ENCODE data around the gene IFNLR1.

Gene IFNLR1

DNA sequence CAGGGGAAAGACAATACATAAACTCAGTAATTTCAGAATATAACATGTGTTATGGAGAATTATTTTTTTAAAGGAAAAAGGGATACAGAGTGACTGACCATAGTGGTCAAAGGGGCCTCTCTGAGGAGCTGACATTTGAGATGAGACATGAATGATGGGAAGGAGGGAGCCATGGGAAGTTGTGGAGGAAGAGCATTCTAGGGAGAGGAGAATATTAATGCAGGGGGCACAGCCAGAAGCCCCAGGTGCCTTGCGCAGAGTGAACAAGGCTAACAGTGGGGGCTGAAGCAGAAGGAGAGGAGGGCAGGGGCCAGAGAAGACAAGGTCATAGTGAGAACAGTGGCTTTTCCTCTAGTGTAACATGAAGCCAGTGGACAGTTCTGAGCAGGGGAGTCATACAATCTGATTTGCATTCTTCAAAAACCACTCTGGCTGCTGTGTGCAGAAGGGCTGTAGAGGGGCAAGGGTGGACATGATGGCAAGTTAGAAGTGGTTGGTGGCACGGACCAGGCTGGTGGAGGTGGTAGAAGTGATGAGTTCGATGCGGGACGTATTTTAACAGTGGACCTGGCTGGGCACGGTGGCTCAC, 28.2 kb upstream of the IFNLR1 start:
- TF ChIP-seq GATA2 (IDR thresholded peaks at IDR 0.05; ENCODE audit: low read depth, low read length), result no peak
- TF ChIP-seq GATA3 (IDR thresholded peaks at IDR 0.05; ENCODE audit: low read depth, low read length), result no peak

DNA sequence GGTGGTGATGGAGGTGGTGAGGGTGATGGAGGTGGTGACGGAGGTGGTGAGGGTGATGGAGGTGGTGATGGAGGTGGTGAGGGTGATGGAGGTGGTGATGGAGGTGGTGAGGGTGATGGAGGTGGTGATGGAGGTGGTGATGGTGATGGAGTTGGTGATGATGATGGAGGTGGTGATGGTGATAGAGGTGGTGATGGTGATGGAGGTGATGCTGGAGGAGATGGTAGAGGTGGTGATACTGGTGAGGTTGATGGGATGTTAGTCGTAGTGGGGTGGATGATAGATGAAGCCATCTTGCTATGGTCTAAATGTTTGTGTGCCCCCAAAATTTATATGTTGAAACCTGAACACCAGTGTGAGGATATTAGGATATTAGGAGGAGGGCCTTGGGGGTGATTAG, 25.3 kb upstream of the IFNLR1 start:
- TF ChIP-seq GATA3 (IDR thresholded peaks at IDR 0.05; ENCODE audit: low read depth, low read length) (no peak), GATA2 (IDR thresholded peaks at IDR 0.05; ENCODE audit: low read depth, low read length) (no peak)

DNA sequence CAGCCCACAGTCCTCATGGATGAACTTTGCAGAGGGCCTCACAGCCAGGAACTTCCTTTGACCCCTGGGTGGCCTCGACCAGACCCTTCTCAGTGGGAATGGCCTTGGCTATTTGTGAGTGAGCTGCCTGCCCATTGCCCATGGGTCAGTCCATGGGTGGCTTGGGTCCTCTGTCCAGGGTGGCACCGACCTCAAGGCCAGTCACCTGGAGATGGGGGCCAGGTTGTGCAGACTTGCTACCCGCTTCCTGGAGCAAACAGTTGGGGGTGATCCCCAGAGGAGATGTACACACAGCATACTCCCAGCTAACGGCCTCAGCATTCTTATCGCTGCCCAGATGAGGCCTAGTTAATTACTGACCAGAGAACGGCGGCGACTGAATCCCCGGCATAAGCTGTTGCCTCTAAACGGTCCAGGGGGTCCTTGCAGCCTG, 23.1 kb upstream of the IFNLR1 start:
- TF ChIP-seq GATA3 (IDR thresholded peaks at IDR 0.05; ENCODE audit: low read depth, low read length) (no peak), GATA2 (IDR thresholded peaks at IDR 0.05; ENCODE audit: low read depth, low read length) (no peak)

DNA sequence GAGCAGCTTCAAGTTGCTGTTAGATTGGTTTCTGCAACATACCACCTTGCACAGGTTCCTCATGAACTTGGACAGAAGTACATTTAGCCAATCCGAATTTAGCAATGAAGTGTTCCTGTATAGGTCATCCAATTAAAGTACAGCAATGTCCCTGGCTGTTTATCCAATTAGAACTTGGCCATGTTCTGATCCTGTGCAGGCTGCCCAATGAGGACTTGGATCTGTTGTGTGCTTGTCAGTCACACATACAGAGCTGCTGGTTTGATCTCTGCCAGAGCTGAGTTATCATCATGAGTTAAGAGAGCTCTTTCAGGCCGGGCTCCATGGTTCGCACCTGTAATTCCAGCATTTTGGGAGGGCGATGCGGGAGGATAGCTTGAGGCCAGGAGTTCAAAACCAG, 22.0 kb upstream of the IFNLR1 start:
- TF ChIP-seq GATA3 (IDR thresholded peaks at IDR 0.05; ENCODE audit: low read depth, low read length) (no peak), GATA2 (IDR thresholded peaks at IDR 0.05; ENCODE audit: low read depth, low read length) (no peak)

- no peak for TF ChIP-seq GATA3 (IDR thresholded peaks at IDR 0.05; ENCODE audit: low read depth, low read length)
Observed at GRCh38 chr1:24207709-24208108, 20.6 kb upstream of the IFNLR1 start.

- TF ChIP-seq GATA3 (IDR thresholded peaks at IDR 0.05; ENCODE audit: low read depth, low read length) (no peak), GATA2 (IDR thresholded peaks at IDR 0.05; ENCODE audit: low read depth, low read length) (no peak)
Observed at GRCh38 chr1:24206516-24207394, 19.7 kb upstream of the IFNLR1 start.

DNA sequence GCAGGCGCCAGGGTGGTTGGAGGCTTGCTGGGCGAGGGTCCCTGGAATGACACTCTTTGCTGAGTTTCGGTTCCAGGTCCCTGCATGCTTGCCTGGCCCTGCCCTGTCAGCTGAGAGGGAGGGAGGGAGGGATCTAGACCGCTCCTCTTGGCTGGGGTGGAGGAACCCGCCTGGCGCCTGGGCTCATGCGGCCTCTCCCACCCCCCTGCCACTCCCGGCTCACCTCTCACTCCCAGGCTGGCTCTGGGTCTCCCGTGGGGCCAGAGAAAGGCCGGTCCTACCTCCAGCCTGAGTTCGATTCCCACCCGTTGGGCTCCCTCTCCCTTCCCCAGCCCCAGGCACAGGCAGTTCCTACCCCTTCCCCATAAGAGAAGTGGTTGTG, 19.0 kb upstream of the IFNLR1 start:
- TF ChIP-seq GATA2 (IDR thresholded peaks at IDR 0.05; ENCODE audit: low read depth, low read length) (no peak), GATA3 (IDR thresholded peaks at IDR 0.05; ENCODE audit: low read depth, low read length) (no peak)

DNA sequence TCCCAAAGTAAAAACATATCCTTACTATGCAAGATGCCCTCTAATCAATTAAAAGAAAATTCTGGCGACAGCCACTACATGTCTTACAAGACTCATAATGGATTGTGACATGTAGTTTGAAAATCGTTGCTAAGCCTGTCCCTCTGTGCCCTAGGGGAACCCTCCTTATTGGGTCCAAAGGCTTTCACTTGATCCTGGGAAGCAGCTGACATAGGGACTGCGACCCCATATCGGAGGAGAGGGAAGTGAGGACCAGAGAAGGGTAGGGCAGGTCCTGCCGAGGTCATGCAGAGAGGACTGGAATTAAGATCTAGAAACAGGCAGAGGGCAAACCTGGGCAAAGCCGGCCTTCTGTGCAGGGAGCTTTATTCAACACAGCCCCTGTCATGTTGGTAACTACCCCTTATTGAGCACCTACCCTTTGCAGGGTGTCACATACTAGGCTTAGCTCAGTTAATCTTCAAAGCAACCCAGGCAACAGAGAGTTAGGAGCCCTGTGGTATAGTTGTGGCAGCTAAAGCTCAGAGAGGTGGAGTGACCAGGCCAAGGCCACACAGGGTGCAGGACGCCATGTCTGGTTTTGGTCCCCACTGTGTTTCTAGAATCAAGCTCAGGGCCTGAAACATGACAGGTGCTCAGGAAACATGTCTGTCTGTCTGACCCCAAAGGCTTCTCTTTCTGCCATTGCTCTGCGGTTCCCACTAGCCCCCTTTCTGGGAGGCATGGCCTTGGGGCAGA, 18.4 kb upstream of the IFNLR1 start:
- TF ChIP-seq GATA2 (IDR thresholded peaks at IDR 0.05; ENCODE audit: low read depth, low read length), result no peak
- no peak for TF ChIP-seq GATA3 (IDR thresholded peaks at IDR 0.05; ENCODE audit: low read depth, low read length)

DNA sequence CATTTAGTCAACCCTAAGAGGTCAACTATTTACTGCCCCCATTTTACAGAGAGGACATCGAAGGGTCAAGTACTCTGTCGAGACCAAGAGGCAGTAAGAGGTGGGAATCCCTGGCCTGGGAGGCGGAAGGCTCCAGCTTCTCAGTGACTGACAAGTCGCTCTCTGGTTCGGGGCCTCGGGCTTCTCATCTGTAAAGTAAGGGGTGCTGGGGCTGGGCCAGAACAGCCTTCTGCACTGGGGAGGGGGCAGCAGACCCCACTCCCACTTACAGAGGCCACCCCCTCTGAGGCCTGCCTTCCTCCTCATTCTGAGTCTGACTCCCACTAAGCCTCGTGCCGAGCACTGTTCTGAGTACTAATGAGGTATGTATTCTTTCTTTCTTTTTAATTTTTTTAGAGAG, 17.0 kb upstream of the IFNLR1 start:
- TF ChIP-seq GATA3 (IDR thresholded peaks at IDR 0.05; ENCODE audit: low read depth, low read length) (no peak), GATA2 (IDR thresholded peaks at IDR 0.05; ENCODE audit: low read depth, low read length) (no peak)

DNA sequence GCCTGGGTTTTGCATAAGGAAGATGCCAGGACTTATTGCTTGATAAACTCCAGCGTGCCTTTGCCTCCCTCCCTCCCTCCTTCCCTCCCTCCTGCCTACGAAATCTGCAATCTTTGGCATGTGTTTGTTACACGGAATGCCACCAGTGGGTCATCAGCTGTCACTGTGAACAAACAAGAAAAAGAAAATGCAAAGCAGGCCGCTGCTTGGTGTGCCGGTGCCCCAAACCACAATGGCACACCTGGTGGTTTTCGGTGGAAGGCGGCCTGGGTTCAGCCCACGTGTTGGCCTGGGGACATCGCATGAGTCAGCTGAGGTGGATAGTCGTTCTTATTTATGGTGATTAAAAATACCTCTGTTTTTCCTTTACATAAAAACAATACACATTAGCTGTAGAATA, 16.3 kb upstream of the IFNLR1 start:
- no peak for TF ChIP-seq GATA3 (IDR thresholded peaks at IDR 0.05; ENCODE audit: low read depth, low read length)
- no peak for TF ChIP-seq GATA2 (IDR thresholded peaks at IDR 0.05; ENCODE audit: low read depth, low read length)

DNA sequence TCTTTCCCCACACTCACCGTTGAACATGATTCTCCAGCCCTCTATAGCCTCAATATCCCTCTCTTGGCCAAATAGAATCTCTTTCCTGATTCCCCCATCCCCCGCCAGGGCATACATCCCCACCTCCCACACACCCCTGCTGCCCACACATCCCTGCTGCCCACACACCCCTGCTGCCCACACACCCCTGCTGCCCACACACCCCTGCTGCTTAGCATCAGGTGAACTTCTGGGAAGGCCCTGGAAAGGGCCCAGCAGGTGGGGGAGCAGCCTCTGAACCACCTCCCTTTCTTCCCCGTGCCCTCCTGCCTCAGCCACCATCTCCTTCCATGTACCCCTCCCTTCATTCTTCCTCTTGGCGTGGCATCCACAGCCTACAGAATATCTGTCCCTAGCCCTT, 15.9 kb upstream of the IFNLR1 start:
- TF ChIP-seq GATA2 (IDR thresholded peaks at IDR 0.05; ENCODE audit: low read depth, low read length) (no peak), GATA3 (IDR thresholded peaks at IDR 0.05; ENCODE audit: low read depth, low read length) (no peak)

GRCh38 chr1:24202556-24202955, 15.5 kb upstream of the IFNLR1 start:
- TF ChIP-seq GATA2 (IDR thresholded peaks at IDR 0.05; ENCODE audit: low read depth, low read length) (no peak), GATA3 (IDR thresholded peaks at IDR 0.05; ENCODE audit: low read depth, low read length) (no peak)

GRCh38 chr1:24201941-24202440, 14.9 kb upstream of the IFNLR1 start:
- TF ChIP-seq GATA3 (IDR thresholded peaks at IDR 0.05; ENCODE audit: low read depth, low read length) (no peak), GATA2 (IDR thresholded peaks at IDR 0.05; ENCODE audit: low read depth, low read length) (no peak)

DNA sequence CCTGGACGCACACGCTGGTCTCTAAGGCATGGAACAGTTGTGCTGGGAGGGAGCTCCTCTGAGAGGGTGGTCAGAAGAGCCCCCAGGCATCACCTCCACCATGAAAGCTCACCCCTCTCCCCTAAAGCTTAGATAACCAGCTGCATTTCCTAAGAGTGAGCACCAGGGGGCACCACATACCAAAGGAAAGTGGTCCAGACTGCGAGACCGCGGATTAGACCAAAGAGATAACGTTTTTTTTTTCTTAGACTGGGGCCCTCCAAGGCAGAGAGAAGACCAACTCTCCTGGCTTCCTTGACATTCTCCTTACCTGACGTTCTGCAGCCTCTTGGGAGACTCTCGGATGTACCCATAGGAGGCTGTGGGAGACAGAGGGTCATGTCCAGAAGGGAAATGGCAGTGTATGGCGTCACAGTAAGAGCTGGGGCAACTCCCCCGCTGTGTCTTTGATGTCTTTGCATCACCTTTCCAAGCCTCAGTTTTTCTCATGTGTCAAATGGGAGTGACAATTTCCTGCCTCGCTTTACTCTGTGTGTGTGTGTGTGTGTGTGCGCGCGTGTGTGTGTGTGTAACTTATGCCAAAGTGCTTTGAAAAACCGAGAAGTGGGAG, 12.3 kb upstream of the IFNLR1 start:
- peak; percentile 80 for TF ChIP-seq GATA2 (IDR thresholded peaks at IDR 0.05; ENCODE audit: low read depth, low read length)
- no peak for TF ChIP-seq GATA3 (IDR thresholded peaks at IDR 0.05; ENCODE audit: low read depth, low read length)

Data from SH-SY5Y (cell line).